IPS-18c (cell line): ENCODE results near the gene ACOT9.
"Not testable (repeated sequence)": the region's sequence is repeated elsewhere in the genome, so short reads cannot be mapped to it uniquely, and the experiment has no call there.

ENCODE experiments used
- H3K4me3 ChIP-seq: 2 replicates; pipeline ENCODE4 v1.7.0; 2013; ENCODE audit warnings: low read depth, mild to moderate bottlenecking, low read length, moderate library complexity; ENCODE audit not compliant: insufficient read depth
- H3K9me3 ChIP-seq: one replicate; pipeline ENCODE4 v1.6.1; 2013; ENCODE audit warnings: mild to moderate bottlenecking, low read length, moderate library complexity; ENCODE audit not compliant: control insufficient read depth, insufficient read depth

ACOT9 gene

DNA sequence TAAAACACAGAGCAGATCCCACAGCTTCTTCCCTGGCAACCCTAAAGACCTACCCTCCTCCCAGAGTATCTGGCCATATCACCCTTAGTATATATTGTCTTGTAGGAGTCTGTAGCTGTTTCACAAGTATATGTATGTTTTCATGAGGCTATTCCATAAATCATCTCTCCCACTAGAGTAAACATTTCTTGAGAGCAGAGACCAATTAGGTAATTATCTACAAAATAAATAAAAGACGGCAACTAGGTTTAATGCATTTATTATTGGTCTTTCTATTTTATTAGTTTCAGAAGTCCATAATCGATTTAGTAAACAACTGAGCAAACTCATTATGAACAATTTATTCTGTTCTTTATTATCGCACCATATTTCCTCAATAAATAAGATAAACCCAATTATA, 7.0 kb downstream of the ACOT9 start:
- H3K9me3 ChIP-seq: no peaks in the 10 kb centered on the region
- no peak overlapping the region for H3K4me3 ChIP-seq

DNA sequence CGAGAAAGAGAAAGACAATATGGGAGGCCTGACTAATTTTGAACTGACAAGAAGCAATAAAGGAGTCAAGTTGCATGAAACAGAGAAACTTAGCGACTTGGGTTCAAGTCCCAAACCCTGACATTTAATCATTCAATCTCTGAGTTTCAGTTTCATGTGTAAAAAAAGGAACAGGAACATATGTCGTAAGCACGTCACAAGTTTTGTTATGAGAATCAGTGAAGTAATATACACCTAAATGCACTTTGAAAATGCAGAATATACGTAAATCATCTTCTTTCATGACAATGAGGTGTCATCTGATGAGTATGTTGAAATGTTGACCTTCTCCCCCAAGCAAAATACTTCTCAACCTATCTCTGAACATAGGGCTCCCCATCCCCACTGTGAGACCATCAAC, 10.4 kb downstream of the ACOT9 start:
- no peak overlapping the region for H3K4me3 ChIP-seq
- no peaks in the 10 kb centered on the region for H3K9me3 ChIP-seq

DNA sequence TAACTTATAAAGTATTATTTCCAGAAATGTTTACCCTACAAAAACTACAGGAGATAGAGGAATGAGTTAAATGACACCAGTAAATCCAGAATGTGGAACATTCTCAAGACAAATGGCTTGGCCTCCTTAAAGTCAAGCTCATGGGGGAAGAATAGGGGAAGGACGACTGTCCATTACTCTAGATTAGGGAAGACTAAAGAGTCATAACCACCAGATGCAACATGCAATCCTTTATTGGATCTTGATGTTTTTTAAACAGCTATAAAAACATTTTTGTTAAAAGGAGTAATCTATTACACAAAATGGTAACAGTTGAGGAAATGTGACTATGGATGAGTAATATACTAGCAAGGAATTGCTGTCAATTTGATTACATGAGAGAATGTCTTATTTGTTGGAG, 11.1 kb downstream of the ACOT9 start:
- H3K4me3 ChIP-seq: no peak overlapping the region
- no peaks in the 10 kb centered on the region for H3K9me3 ChIP-seq

DNA sequence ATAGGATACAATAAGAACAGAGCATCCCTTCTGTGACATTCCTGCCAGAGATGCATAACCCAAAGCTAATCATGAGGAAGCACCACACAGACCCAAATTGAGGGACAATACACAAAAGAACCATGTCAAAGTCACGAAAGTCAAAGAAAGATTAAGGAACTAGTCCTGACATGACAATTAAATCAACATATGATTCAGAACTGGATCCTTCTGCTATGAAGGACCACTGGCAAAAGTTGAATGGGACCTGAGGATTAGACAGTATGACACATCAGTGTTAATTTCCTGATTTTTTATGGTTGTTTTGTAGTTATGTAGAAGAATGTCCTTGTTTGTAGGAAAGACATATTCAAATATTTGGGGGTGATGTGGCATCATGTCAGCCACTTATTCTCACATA, 13.9 kb downstream of the ACOT9 start:
- no peak overlapping the region for H3K4me3 ChIP-seq
- H3K9me3 ChIP-seq: no peaks in the 10 kb centered on the region

DNA sequence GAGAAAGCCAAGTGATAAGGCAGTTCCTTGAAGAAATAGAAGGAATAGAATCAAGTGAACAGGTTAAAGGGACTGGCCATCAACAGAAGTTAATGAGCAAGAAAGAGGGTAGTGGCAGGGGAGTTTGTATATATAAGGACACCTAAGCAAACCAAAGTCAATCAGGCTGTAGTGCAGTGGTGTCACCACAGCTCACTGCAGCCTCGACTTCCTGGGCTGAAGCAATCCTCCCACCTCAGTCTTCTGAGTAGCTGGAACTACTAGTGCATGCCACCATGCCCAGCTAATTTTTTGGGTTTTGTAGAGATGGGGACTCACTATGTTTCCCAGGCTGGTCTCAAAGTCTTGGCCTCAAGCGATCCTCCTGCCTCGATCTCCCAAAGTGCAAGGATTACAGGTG, 15.9 kb downstream of the ACOT9 start:
- no peaks in the 10 kb centered on the region for H3K9me3 ChIP-seq
- H3K4me3 ChIP-seq: no peak overlapping the region

DNA sequence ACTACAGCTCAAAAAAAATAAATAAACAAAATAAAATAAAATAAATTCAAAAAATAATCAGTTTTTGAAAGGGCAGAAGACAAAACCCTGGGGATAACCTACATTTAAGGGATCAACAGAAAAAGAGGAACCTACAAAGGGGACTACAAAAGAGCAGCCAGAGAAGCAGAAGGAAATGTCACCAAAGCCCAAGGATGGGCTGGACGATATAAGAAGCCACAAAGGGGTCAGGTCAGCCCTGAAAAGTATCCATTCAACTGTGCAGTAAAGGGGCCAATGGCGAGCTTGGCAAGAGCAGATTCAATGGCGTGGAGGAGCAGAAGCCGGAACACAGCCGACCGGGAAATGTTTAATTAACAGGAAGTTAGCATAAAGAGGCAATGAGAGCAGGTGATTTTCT, 16.9 kb downstream of the ACOT9 start:
- Histone ChIP-seq H3K4me3 (no peak overlapping the region), H3K9me3 (no peaks in the 10 kb centered on the region)

DNA sequence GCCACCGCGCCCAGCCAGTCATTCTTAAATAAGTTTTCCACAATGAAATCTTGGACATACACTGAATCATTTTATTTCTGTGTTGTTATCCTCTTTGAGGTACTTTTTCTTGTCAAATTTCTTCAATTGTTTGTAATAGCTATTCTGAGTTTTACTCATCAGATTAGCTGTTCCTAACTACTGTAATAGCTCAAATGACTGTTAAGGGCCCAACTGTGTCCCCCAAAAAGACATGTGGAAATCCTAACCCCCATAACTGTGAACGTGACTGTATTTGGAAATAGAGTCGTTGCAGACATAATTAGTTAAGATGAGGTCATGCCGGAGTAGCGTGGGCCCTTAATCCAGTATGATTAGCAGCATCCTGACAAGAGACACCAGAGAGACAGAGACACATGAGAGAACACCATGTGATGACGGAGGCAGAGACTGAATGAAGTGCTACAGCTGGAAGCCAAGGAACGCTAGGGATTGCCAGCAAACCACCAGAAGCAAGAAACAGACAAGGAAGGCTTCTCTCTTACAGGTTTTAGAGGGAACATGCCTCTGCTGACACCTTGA, 22.9 kb downstream of the ACOT9 start:
- Histone ChIP-seq H3K9me3 (no peaks in the 10 kb centered on the region), H3K4me3 (no peak overlapping the region)

DNA sequence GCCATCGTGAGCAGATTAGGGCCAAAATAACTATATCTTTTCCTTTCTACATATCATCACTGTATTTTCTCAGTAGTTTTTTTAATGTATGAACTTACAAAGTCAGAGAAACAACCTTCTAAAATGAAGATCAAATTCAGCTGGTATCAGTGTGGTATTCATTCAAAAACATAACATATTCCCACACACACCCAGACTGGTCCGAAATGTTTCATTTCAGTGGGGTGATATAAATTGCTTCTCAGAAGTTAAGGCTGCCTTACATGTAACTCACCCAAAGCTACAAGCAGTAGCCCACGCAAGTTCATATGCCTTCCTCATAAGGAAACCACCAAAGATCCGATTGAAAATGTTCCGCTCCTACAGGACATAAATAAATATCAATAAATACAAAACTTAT, 37.8 kb downstream of the ACOT9 start:
- H3K4me3 ChIP-seq: no peak overlapping the region
- H3K9me3 ChIP-seq: no peaks in the 10 kb centered on the region

DNA sequence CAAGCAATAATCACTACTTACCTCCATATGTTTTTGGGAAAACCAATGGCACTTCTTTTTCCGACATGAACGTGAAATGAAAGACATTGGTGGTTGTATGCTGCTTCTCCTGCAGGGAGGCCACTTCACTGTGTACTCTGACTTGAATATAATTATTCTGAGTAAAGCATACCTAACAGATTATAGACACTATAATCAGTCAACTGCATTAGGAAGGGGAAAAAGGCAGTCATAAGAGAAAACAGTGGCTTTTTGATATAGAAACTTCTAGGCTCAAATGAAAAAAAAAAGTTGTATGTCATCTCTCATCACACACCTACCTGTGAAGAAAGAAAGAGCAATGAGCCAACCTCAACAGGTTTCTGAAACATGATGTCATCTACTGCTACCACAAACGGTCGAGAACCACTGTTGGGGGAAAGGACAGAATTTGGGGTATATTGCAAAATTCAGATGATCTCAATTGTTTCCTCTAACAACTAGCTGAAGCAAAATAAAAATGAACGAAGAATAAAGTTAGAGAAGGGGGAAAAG, 38.3 kb downstream of the ACOT9 start:
- no peak overlapping the region for H3K4me3 ChIP-seq
- no peaks in the 10 kb centered on the region for H3K9me3 ChIP-seq

DNA sequence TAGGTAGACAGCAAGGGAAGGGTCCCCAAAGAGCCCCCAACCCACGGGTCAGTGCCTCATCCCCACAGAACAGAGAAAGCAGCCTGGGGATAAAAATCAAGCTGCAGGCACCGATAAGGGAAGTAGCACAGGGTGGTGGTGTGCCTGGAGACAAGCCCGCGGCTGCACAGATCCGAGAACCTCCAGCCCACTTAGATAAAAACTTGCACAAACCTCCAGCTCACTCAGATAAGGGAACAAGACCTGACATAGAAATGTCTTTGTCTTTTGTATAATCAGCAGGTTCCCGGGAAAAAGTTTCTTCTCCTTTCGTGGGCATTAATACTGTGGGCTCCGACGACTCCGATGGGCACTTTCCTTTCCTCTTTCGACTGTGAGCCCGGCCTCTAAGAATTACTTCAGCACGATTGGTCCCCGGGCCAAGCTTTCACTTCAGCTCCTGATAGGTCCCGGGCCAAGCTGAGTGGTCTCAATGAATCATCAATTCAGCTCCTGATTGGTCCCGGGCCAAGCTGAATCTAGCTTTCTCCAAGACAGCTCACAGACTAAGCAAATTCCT, 43.4 kb downstream of the ACOT9 start:
- H3K4me3 ChIP-seq: no peak overlapping the region
- H3K9me3 ChIP-seq: no peaks in the 10 kb centered on the region

DNA sequence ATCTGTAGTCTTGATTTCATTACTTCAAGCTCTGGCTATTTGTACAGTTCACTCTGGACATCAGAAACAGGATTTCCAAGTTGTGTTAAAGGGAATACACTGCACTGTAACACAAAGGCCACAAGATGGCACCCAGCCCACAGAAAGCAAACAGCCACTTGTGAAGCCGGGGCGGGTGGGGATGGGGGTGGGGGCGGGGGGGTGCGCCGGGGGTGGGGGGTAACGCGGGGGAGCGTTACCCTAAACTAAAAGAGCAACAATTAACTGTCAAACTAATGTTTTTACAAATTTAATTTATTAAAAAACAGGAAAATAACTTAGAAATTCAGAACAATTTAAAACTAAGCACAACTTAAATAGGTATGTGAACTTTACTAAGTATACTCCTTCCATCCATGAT, 48.5 kb downstream of the ACOT9 start:
- Histone ChIP-seq H3K9me3 (no peaks in the 10 kb centered on the region), H3K4me3 (no peak overlapping the region)

DNA sequence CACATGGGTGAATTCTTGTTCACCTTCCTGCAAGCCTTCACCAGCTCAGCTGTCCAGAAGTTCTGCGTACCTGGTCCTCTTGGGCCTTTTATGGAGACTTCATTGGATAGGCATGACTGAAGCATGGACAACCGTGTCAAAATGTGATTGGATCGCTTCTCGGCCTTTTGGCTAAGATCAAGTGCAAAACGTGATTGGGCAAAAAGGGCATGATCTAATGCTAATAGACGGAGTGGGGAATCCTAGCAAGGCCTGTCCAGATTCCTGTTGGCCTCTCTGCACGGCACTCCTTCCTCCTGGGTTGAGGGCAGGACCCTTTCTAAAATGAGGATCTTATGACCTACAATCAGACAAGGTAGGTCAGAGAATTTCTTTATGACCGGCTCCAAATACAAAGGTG, 50.9 kb downstream of the ACOT9 start:
- H3K4me3 ChIP-seq: no peak overlapping the region

DNA sequence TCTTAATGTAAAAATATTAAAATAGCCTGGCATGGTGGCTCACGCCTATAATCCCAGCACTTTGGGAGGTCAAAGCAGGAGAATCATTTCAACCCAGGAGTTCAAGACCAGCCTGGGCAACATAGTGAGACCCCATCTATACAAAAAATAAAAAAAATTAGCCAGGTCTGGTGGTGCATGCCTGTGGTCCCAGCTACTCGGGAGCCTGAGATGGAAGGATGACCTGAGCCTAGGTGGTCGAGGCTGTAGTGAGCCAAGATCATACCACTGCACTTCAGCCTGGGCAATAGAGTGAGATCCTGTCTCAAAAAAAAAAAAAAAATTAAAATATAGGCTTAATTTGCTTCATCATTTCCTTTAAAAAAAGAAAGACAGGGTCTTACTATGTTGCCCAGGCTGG, 66.6 kb downstream of the ACOT9 start:
- H3K4me3 ChIP-seq, H3K9me3 ChIP-seq: not testable (repeated sequence)

More for the DNA sequence above, 50.9 kb downstream of the ACOT9 start:
- no peaks in the 10 kb centered on the region for H3K9me3 ChIP-seq

DNA sequence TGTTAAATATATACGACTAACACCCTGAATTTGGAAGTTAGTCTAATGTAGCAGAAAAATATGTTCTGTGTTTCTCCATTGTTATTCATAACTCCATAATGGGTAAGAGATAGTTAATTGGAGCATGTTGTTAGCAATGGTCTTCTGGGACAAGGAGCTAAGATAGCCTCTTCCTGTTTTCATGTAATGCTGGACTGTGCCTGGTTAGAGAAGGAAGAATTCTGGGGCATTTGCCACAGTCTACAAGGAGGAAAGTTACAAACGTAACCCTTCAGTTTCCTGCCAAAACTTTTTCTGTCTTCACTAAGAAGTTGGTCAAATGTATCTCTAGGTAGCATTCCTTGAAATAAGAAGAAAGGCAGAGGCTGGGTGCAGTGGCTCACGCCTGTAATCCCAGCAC, 70.0 kb downstream of the ACOT9 start:
- no peak overlapping the region for H3K4me3 ChIP-seq
- no peaks in the 10 kb centered on the region for H3K9me3 ChIP-seq

DNA sequence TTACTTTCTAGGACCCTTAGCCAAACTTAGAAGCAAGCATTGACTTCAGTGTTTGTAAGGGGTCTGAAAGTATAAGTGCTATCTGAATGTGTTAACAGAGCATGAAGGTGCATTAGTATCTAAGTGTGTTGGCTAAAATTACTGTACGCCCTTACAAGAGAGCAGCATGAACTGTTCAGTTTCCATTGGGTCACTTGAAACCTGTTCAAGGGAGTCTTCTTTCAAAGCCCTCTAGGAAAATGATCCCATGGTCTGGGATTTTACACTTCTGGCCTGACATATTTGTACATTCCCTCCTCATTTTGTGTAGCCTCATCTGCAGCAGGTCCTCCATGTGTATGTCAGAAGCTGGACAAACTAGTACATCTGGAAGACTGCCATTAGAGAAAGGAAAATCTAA, 72.5 kb downstream of the ACOT9 start:
- Histone ChIP-seq H3K4me3 (no peak overlapping the region), H3K9me3 (no peaks in the 10 kb centered on the region)

DNA sequence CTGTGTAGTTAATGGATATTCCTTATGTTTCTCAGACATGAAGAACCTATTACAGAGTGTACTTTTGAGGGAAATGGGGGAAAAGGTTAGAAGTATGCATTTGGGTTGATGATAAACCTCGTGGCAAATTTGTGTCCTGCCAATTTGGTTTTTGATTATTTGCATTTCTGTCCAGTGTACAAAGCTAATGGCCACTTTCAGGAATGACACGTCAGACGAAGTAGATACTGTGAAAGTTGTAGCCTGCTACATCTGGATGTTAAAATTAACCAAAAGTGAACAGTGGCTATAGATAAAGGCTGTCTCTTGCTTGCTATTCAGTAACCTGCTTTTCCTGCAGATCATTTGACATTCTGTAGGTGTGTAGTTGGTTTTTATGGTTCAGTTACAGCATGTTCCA, 74.7 kb downstream of the ACOT9 start:
- no peaks in the 10 kb centered on the region for H3K9me3 ChIP-seq
- H3K4me3 ChIP-seq: peak overlapping the region; percentile 82

DNA sequence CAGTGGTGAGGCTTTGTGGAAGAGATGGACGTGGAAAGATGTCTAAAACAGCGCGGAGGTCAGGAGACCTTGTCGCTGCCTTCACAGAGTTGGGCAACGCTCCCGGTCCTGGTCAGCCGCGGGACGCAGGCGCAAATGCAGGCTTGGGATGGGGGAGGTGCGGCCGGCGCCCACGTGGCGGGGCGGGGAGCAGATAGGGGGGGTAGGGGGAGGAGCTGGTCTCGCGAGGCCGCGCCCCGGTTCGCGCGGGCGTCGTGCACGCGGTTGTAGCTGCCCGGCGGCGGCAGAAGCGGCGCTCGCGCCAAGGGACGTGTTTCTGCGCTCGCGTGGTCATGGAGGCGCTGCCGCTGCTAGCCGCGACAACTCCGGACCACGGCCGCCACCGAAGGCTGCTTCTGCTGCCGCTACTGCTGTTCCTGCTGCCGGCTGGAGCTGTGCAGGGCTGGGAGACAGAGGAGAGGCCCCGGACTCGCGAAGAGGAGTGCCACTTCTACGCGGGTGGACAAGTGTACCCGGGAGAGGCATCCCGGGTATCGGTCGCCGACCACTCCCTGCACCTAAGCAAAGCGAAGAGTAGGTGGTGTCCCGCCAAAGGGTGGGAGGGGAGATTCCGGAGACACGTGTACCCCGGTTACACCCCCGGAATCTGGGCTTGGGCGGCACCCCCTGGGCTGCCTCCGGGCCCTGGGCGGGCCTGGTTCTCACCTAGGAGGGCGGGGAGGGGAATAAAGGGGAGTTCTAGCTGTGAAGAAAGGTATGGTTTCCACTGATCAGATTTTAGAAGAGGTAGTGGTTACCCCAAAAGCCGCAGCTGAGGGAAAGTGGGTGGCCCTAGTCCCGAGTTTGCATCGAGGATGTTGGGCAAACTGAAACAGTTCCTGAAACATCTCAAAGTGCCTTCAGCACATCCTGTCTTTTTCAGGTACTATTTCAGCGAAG, 75.6 kb downstream of the ACOT9 start, which contains the start of gene PRDX4:
PRDX4 (plus strand) TSS at position 255 of the 939 bp plus-strand sequence; CDS start at position 333, 78 bp downstream.
- H3K9me3 ChIP-seq: no peaks in the 10 kb centered on the region
- peak within 1 kb of the TSS; percentile 82 for H3K4me3 ChIP-seq

DNA sequence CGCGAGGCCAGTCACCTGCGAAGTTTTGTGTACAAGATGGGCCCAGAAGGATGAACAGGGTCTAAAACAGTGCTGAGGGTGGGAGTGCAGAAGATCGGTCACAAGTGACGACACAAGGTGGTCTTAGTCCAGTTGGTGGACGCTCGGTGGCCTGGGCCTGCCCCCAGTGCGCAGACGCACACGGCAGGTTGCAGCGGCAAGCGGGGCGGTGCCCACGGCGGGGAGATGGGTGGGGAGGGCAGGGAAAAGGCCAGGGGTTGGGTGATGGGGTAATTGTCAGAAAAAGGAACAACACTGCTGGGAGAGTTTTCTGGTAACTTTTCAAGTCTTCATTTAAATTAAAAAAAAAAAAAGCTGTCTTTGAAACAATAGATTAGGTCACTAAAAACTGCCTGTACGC, 76.8 kb downstream of the ACOT9 start:
- Histone ChIP-seq H3K9me3 (no peaks in the 10 kb centered on the region), H3K4me3 (no peak overlapping the region)
